Neural cell (in vitro differentiated cells): Measurements from ENCODE around the gene CTSZ. TPM values are rescaled to one million over a fixed set of nuclear protein-coding genes. Genes with fewer than 3 reads are reported as not detected.

Source experiments
- H2AFZ ChIP-seq: fragments of 200-600, 300-800 bp; sonication (generic), shearing (Covaris generic); 2 replicates; pipeline ENCODE4 v1.6.0; 2014; ENCODE audit warnings: low read depth, mild to moderate bottlenecking, antibody characterized with exemption, low read length, moderate library complexity
- H3F3A ChIP-seq: fragments of 200-600 bp; shearing (Covaris generic); 2 replicates; pipeline ENCODE4 v1.6.1; 2016; ENCODE audit warnings: mild to moderate bottlenecking, moderate library complexity, mixed read lengths, antibody characterized with exemption, low read length; ENCODE audit not compliant: insufficient read depth, poor library complexity, severe bottlenecking
- H3K27ac ChIP-seq: fragments of 200-600, 300-800 bp; sonication (generic), shearing (Covaris generic); 2 replicates; pipeline ENCODE4 v1.5.1; 2014; ENCODE audit warnings: mild to moderate bottlenecking, low read length, moderate library complexity
- H3K27me3 ChIP-seq: fragments of 300-800, 200-600 bp; sonication (generic), shearing (Covaris generic); 2 replicates; pipeline ENCODE4 v1.6.0; 2014; ENCODE audit warnings: mild to moderate bottlenecking, low read depth, low read length, moderate library complexity; ENCODE audit not compliant: insufficient read depth
- H3K36me3 ChIP-seq: fragments of 300-800, 200-600 bp; sonication (generic), shearing (Covaris generic); 2 replicates; pipeline ENCODE4 v1.5.1; 2014; ENCODE audit warnings: mild to moderate bottlenecking, antibody characterized with exemption, low read length, moderate library complexity; ENCODE audit not compliant: insufficient read depth
- H3K4me2 ChIP-seq: fragments of 300-800, 200-600 bp; sonication (generic), shearing (Covaris generic); 2 replicates; pipeline ENCODE4 v1.6.0; 2014; ENCODE audit warnings: mild to moderate bottlenecking, low read length
- H3K4me3 ChIP-seq: fragments of 300-800, 200-600 bp; sonication (generic), shearing (Covaris generic); 2 replicates; pipeline ENCODE4 v1.5.1; 2014; ENCODE audit warnings: mild to moderate bottlenecking, low read length, moderate library complexity
- H3K79me2 ChIP-seq: fragments of 200-600 bp; shearing (Covaris generic); replicated peaks from 2 replicates; pipeline ENCODE4 v1.6.0; 2014; ENCODE audit warnings: mild to moderate bottlenecking, low read length, moderate library complexity; ENCODE audit not compliant: insufficient read depth
- H3K9ac ChIP-seq: fragments of 300-800, 200-600 bp; sonication (generic), shearing (Covaris generic); 2 replicates; pipeline ENCODE4 v1.6.1; 2016; ENCODE audit warnings: mild to moderate bottlenecking, low read length, mixed read lengths
- H3K9me2 ChIP-seq: fragments of 200-600 bp; shearing (Covaris generic); 2 replicates; pipeline ENCODE4 v1.6.1; 2016; ENCODE audit warnings: mild to moderate bottlenecking, low read length, mixed read lengths; ENCODE audit not compliant: insufficient read depth
- H3K9me3 ChIP-seq: fragments of 200-600, 300-800 bp; sonication (generic), shearing (Covaris generic); 2 replicates; pipeline ENCODE4 v1.6.1; 2016; ENCODE audit warnings: mild to moderate bottlenecking, mixed run types, low read length, moderate library complexity, mixed read lengths
- H4K20me1 ChIP-seq: fragments of 200-600 bp; shearing (Covaris generic); 2 replicates; pipeline ENCODE4 v1.6.1; 2016; ENCODE audit warnings: mild to moderate bottlenecking, mixed run types; ENCODE audit not compliant: insufficient read depth
- CTCF ChIP-seq: fragments of 450-650 bp; IDR thresholded peaks from 2 replicates; pipeline ENCODE4 v1.5.1; 2014; ENCODE audit warnings: antibody characterized with exemption, mild to moderate bottlenecking, moderate library complexity; ENCODE audit not compliant: poor library complexity, severe bottlenecking
- EP300 ChIP-seq: fragments of 450-650 bp; conservative IDR thresholded peaks from 2 replicates; pipeline ENCODE4 v1.6.1; 2014; ENCODE audit warnings: antibody characterized with exemption, mild to moderate bottlenecking, moderate library complexity; ENCODE audit not compliant: poor library complexity, severe bottlenecking
- EZH2 ChIP-seq: fragments of 200-600, 300-800 bp; shearing (Covaris generic), sonication (generic); IDR thresholded peaks from 2 replicates; pipeline ENCODE4 v1.6.1; 2014; ENCODE audit warnings: antibody characterized with exemption, low read length, borderline replicate concordance, mild to moderate bottlenecking; ENCODE audit not compliant: insufficient read depth, poor library complexity, severe bottlenecking
- MXI1 ChIP-seq: fragments of 450-650 bp; conservative IDR thresholded peaks from 2 replicates; pipeline ENCODE4 v1.6.1; 2014; ENCODE audit warnings: antibody characterized with exemption, mild to moderate bottlenecking; ENCODE audit not compliant: poor library complexity, severe bottlenecking
- POLR2AphosphoS5 ChIP-seq: IDR thresholded peaks from 2 replicates; pipeline ENCODE4 v1.6.1; 2012
- RAD21 ChIP-seq: fragments of 450-650 bp; conservative IDR thresholded peaks from 2 replicates; pipeline ENCODE4 v1.6.1; 2014; ENCODE audit warnings: antibody characterized with exemption, mild to moderate bottlenecking, moderate library complexity
- SMC3 ChIP-seq: fragments of 450-650 bp; conservative IDR thresholded peaks from 2 replicates; pipeline ENCODE4 v1.6.1; 2014; ENCODE audit warnings: antibody characterized with exemption, mild to moderate bottlenecking, moderate library complexity; ENCODE audit not compliant: poor library complexity
- polyA plus RNA-seq: library from polyadenylated mRNA; depleted of rRNA; stranded (reverse); fragments of >200 nt; gene quantifications from 2 replicates; pipeline ENCODE4 v1.2.3, GENCODE V29; 2014

Gene CTSZ
- polyA plus RNA-seq, 1 donor from 2014 or later = 0.31 TPM

- Histone ChIP-seq H3K9me3 (no peaks in the 10 kb centered on the region), H3K4me3 (peak overlapping the region; percentile 81), H3K27ac (no peak overlapping the region), H2AFZ (peak overlapping the region; percentile 8), H3F3A (no peaks in the 10 kb centered on the region), H3K27me3 (no peaks in the 10 kb centered on the region), H3K79me2 (peaks cover 25% of the 10 kb centered on the region), H3K9me2 (no peaks in the 10 kb centered on the region), H3K9ac (peak overlapping the region; percentile 70), H4K20me1 (no peaks in the 10 kb centered on the region), H3K36me3 (no peaks in the 10 kb centered on the region), H3K4me2 (peak overlapping the region; percentile 86)
- TF ChIP-seq EZH2 = no peak
- TF ChIP-seq EP300 = no peak
- TF ChIP-seq MXI1 = peak; percentile 84
Measured at GRCh38 chr20:58981628-58982364, 25.3 kb downstream of the CTSZ start.

- Histone ChIP-seq H3K9me2 (no peaks in the 10 kb centered on the region), H4K20me1 (no peaks in the 10 kb centered on the region), H3K4me2 (peak within 1 kb of the TSS; percentile 86), H3K27ac (peak within 1 kb of the TSS; percentile 67), H3K79me2 (peaks cover 25% of the 10 kb centered on the region), H3F3A (no peaks in the 10 kb centered on the region), H3K27me3 (no peaks in the 10 kb centered on the region), H3K36me3 (no peaks in the 10 kb centered on the region), H3K4me3 (peak within 1 kb of the TSS; percentile 81), H3K9me3 (no peaks in the 10 kb centered on the region), H2AFZ (peak within 1 kb of the TSS; percentile 73), H3K9ac (peak within 1 kb of the TSS; percentile 70)
- no peak for TF ChIP-seq CTCF
- TF ChIP-seq MXI1 = peak; percentile 66
- peak; percentile 16 for TF ChIP-seq EP300
- TF ChIP-seq POLR2AphosphoS5 = peak; percentile 89
- peak; percentile 18 for TF ChIP-seq RAD21
- no peak for TF ChIP-seq EZH2
- no peak for TF ChIP-seq SMC3
Measured at GRCh38 chr20:58980711-58981627, 26.1 kb downstream of the CTSZ start, which contains the start of gene NELFCD. NELFCD (plus strand) TSS chr20:58981256; CDS start chr20:58981310, 54 bp downstream.
